HCT116 (cell line): ENCODE measurements around the gene DMBX1. TPM values are rescaled to one million over a fixed set of nuclear protein-coding genes. Genes with fewer than 3 reads are reported as not detected.

Experiments
- ATAC-seq: fragments of 200-7000 bp; cut with Tn5 transposase; 2 replicates; pipeline ENCODE4 v1.9.1; 2020; ENCODE audit warnings: mild to moderate bottlenecking, moderate library complexity
- BruUV-seq: library from RNA; stranded (reverse); fragments of 400-500 nt; replicated peaks from 2 replicates; lab custom pipeline; 2021; lab: Mats Ljungman, UMichigan
- CTCF ChIA-PET: fragments of 300-600 bp; sonication (Branson Sonifier 250); formaldehyde crosslinking; loops from one replicate; lab custom pipeline; 2021; ENCODE audit warnings: antibody characterized with exemption; lab: Charles Lee
- POLR2A ChIA-PET: fragments of 300-600, 350-600 bp; sonication (Branson Sonifier 250); formaldehyde crosslinking; loops from one replicate; lab custom pipeline; 2021; ENCODE audit warnings: antibody characterized with exemption; lab: Charles Lee
- RAD21 ChIA-PET, 2 experiments: fragments of 300-600 bp; sonication (Branson Sonifier 250); formaldehyde crosslinking; loops; one replicate each; lab custom pipeline; 2023; ENCODE audit warnings: low total read pairs in 2 of 2; ENCODE audit not compliant: uncharacterized antibody in 2 of 2, unreplicated experiment in 2 of 2, low non-redundant PET in 1 of 2; lab: Charles Lee
- DNase-seq: peaks from one replicate; pipeline ENCODE4 v3.0.0-alpha.2; 2010; ENCODE audit warnings: low read depth, low spot score
- H2AFZ ChIP-seq: fragments of 200-600 bp; shearing (Covaris generic), sonication (generic); 2 replicates; pipeline ENCODE4 v1.6.1; 2017; ENCODE audit warnings: low read depth, mixed run types, mixed read lengths, antibody characterized with exemption, low read length; ENCODE audit not compliant: poor library complexity, severe bottlenecking
- H3K27ac ChIP-seq: 2 replicates; pipeline ENCODE4 v1.5.1; 2012; ENCODE audit warnings: low read depth, low read length
- H3K27me3 ChIP-seq: fragments of 200-600 bp; sonication (generic); 2 replicates; pipeline ENCODE4 v1.6.1; 2016; ENCODE audit warnings: mixed run types, low read length, mixed read lengths; ENCODE audit not compliant: insufficient read depth
- H3K36me3 ChIP-seq, 2 experiments: fragments of 200-500 bp in 1 of 2; fragments of 200-600 bp in 1 of 2; sonication (Bioruptor generic) in 1 of 2; sonication (generic) in 1 of 2; 2 replicates each; pipeline versions ENCODE4 v1.5.1 to v1.6.1; 2014 to 2016; ENCODE audit warnings: low read length in 2 of 2, inconsistent platforms in 1 of 2, mixed read lengths in 1 of 2, mixed run types in 1 of 2; ENCODE audit not compliant: insufficient read depth in 2 of 2, control insufficient read depth in 1 of 2
- H3K4me1 ChIP-seq, 2 experiments: fragments of 200-600 bp in 1 of 2; sonication (generic) in 1 of 2; 2 replicates each; pipeline versions ENCODE4 v1.5.1 to v1.6.1; 2012 to 2017; ENCODE audit warnings: low read length in 2 of 2, inconsistent platforms in 1 of 2, mild to moderate bottlenecking in 1 of 2, mixed read lengths in 1 of 2, mixed run types in 1 of 2, moderate library complexity in 1 of 2; ENCODE audit not compliant: insufficient read depth in 2 of 2, control insufficient read depth in 1 of 2
- H3K4me2 ChIP-seq: fragments of 200-600 bp; sonication (generic); 2 replicates; pipeline ENCODE4 v1.6.1; 2017; ENCODE audit warnings: mixed run types, low read length, mixed read lengths
- H3K4me3 ChIP-seq, 2 experiments: fragments of 200-600 bp in 1 of 2; sonication (generic) in 1 of 2; replicated peaks in 1 of 2; 2 replicates each; pipeline ENCODE4 v1.5.1; 2011 to 2016; ENCODE audit warnings: low read length in 2 of 2, control low read depth in 1 of 2, low read depth in 1 of 2, mild to moderate bottlenecking in 1 of 2, mixed read lengths in 1 of 2, mixed run types in 1 of 2
- H3K79me2 ChIP-seq: fragments of 200-600 bp; sonication (generic); 2 replicates; pipeline ENCODE4 v1.6.1; 2017; ENCODE audit warnings: mild to moderate bottlenecking, mixed run types, low read length, moderate library complexity, mixed read lengths; ENCODE audit not compliant: insufficient read depth
- H3K9ac ChIP-seq: fragments of 200-600 bp; sonication (generic); 2 replicates; pipeline ENCODE4 v1.6.1; 2016; ENCODE audit warnings: low read length, mixed read lengths
- H3K9me2 ChIP-seq: fragments of 200-600 bp; sonication (generic), shearing (Covaris generic); 2 replicates; pipeline ENCODE4 v1.6.1; 2017; ENCODE audit warnings: mixed run types, mild to moderate bottlenecking, moderate library complexity; ENCODE audit not compliant: insufficient read depth
- H3K9me3 ChIP-seq, 2 experiments: fragments of 200-500 bp in 1 of 2; fragments of 200-600 bp in 1 of 2; sonication (Bioruptor generic) in 1 of 2; sonication (generic) in 1 of 2; 2 replicates each; pipeline ENCODE4 v1.6.1; 2014 to 2017; ENCODE audit warnings: low read length in 2 of 2, mixed read lengths in 2 of 2, inconsistent platforms in 1 of 2, low read depth in 1 of 2, mild to moderate bottlenecking in 1 of 2, mixed run types in 1 of 2, moderate library complexity in 1 of 2; ENCODE audit not compliant: control insufficient read depth in 1 of 2, insufficient read depth in 1 of 2
- H4K20me1 ChIP-seq: fragments of 200-600 bp; sonication (generic), shearing (Covaris generic); 2 replicates; pipeline ENCODE4 v1.6.1; 2017; ENCODE audit warnings: mixed run types, mild to moderate bottlenecking, moderate library complexity; ENCODE audit not compliant: insufficient read depth
- ATF3 ChIP-seq: IDR thresholded peaks from 2 replicates; pipeline ENCODE4 v1.6.1; 2012
- CEBPB ChIP-seq: IDR thresholded peaks from 2 replicates; pipeline ENCODE4 v1.6.1; 2012; ENCODE audit warnings: low read depth
- CTCF ChIP-seq, 3 experiments: fragments of 200-600 bp in 1 of 3; sonication (generic) in 1 of 3; IDR thresholded peaks in 2 of 3; conservative IDR thresholded peaks in 1 of 3; 2 replicates each; pipeline ENCODE4 v1.5.1; 2012 to 2017; ENCODE audit warnings: low read depth in 2 of 3, low read length in 2 of 3, antibody characterized with exemption in 1 of 3, borderline replicate concordance in 1 of 3, control low read depth in 1 of 3, mild to moderate bottlenecking in 1 of 3, mixed read lengths in 1 of 3, mixed run types in 1 of 3, moderate library complexity in 1 of 3; ENCODE audit not compliant: insufficient read depth in 1 of 3
- ELF1 ChIP-seq: IDR thresholded peaks from 2 replicates; pipeline ENCODE4 v1.6.1; 2012; ENCODE audit warnings: low read depth, borderline replicate concordance
- EZH2 ChIP-seq: fragments of 200-600 bp; sonication (generic); IDR thresholded peaks from 2 replicates; pipeline ENCODE4 v1.6.1; 2017; ENCODE audit warnings: antibody characterized with exemption, mixed run types
- FOSL1 ChIP-seq: IDR thresholded peaks from 2 replicates; pipeline ENCODE4 v1.6.1; 2012; ENCODE audit warnings: low read depth
- JUND ChIP-seq: IDR thresholded peaks from 2 replicates; pipeline ENCODE4 v1.6.1; 2012
- POLR2AphosphoS5 ChIP-seq: IDR thresholded peaks from 2 replicates; pipeline ENCODE4 v1.6.1; 2011; ENCODE audit warnings: mild to moderate bottlenecking, low read depth, low read length, moderate library complexity
- REST ChIP-seq: IDR thresholded peaks from 2 replicates; pipeline ENCODE4 v1.6.1; 2012; ENCODE audit warnings: low read depth
- YY1 ChIP-seq: IDR thresholded peaks from 2 replicates; pipeline ENCODE4 v1.6.1; 2011; ENCODE audit warnings: low read length, low read depth, moderate library complexity, mild to moderate bottlenecking; ENCODE audit not compliant: insufficient replicate concordance; ENCODE audit errors: extremely low read depth
- intact Hi-C: fragments of 100-400 bp; cut with micrococcal nuclease; formaldehyde crosslinking; loops from 2 replicates; pipeline ENCODE4 v1.10.0; 2022
- total RNA-seq: library from RNA; stranded (reverse); gene quantifications from one replicate; pipeline ENCODE4 v1.2.1, GENCODE V29; 2021; ENCODE audit not compliant: unreplicated experiment

Gene DMBX1
- total RNA-seq, 1 experiment from 2014 or later = 4.3 TPM

- no peak overlapping the region for H3K27ac ChIP-seq
- no peak for TF ChIP-seq REST
- no peak for TF ChIP-seq CTCF (IDR thresholded peaks at IDR 0.05 in 2 of 3, conservative IDR thresholded peaks at IDR 0.05 in 1 of 3; ENCODE audit: borderline replicate concordance in 1 of 3, insufficient read depth in 1 of 3, low read depth in 2 of 3, low read length in 2 of 3)
- no peak for TF ChIP-seq ELF1
- no peak for TF ChIP-seq FOSL1
- no peak for TF ChIP-seq EZH2
- no peak for TF ChIP-seq ATF3
- TF ChIP-seq JUND = no peak
- no peak for TF ChIP-seq POLR2AphosphoS5
- no peak for TF ChIP-seq CEBPB
- no peak for TF ChIP-seq YY1
- H3K27me3 ChIP-seq = no peaks in the 10 kb centered on the region
- CTCF ChIA-PET = no interaction called here
- RAD21 ChIA-PET = no interaction called here
- BruUV-seq = no TSS peak
- intact Hi-C loops = no loop called here
- POLR2A ChIA-PET = no interaction called here
- H4K20me1 ChIP-seq = no peaks in the 10 kb centered on the region
- H3K9me2 ChIP-seq = no peaks in the 10 kb centered on the region
- H3K4me3 ChIP-seq = no peak overlapping the region
- H3K4me1 ChIP-seq = no peaks in the 10 kb centered on the region
- no peak overlapping the region for H3K4me2 ChIP-seq
- DNase-seq (no peak), ATAC-seq (no peak)
- H2AFZ ChIP-seq = no peak overlapping the region
- no peaks in the 10 kb centered on the region for H3K36me3 ChIP-seq
- no peaks in the 10 kb centered on the region for H3K79me2 ChIP-seq
- no peaks in the 10 kb centered on the region for H3K9me3 ChIP-seq
- H3K9ac ChIP-seq = no peak overlapping the region
Observed at GRCh38 chr1:46453449-46453848, 36.2 kb upstream of the DMBX1 start.
